ENCODE data around the gene KCNH6. TPM values are rescaled to one million over a fixed set of nuclear protein-coding genes. Genes with fewer than 3 reads are reported as not detected.

KCNH6 gene
- total RNA-seq, 2 donors from 2014 or later, result not detected

DNA sequence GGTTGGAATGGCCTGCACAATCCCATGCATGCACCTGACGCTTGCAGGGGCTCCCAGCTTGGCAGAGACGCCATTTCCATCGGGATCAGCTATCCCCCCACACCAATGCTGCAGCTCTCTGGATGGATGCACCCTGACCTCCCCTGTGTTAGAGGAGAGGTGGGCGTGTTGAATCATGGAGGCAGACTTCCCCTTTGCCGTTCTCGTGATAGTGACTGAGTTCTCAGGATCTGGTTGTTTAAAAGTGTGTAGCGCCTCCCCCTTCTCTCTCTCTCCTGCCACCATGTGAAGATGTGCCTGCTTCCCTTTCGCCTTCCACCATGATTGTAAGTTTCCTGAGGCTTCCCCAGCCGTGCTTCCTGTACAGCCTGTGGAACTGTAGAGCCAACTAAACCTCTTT lies 17.8 kb upstream of the KCNH6 start:
- Mint-ChIP-seq H3K9me3 (peaks cover 4 to 5% of the 10 kb centered on the region in 2 donors), H3K4me3 (no peak overlapping the region), H3K36me3 (ENCODE audit: insufficient read depth in 2 of 2) (peaks cover 2 to 4% of the 10 kb centered on the region in 2 donors), H3K27ac (no peak overlapping the region), H3K27me3 (ENCODE audit: low read depth) (peaks cover 43% of the 10 kb centered on the region), H3K4me1 (ENCODE audit: low read depth) (no peaks in the 10 kb centered on the region)
- DNase-seq (no peak), ATAC-seq (replicated peaks in 1 of 2) (no peak)

GRCh38 chr17:63506627-63507026 lies 16.5 kb upstream of the KCNH6 start:
- peaks cover 2 to 4% of the 10 kb centered on the region in 2 donors for H3K36me3 Mint-ChIP-seq (ENCODE audit: insufficient read depth in 2 of 2)

DNA sequence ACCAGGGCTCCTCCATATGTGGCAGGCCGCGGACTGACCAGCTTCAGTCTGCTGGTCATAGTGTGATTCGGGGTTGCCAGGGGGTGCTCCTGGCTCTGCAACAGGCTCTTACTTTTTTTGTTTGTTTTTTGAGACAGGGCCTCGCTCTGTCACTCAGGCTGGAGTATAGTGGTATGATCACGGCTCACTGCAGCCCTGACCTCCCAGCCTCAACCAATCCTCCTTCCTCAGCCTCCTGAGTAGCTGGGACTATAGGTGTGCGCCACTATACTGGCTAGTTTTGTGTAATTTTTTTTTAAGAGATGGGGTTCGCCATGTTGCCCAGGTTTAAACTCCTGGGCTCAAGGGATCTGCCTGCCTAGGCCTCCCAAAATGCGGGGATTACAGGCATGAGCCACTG lies 11.8 kb upstream of the KCNH6 start:
- Mint-ChIP-seq H3K27me3 (ENCODE audit: low read depth) (peaks cover 16% of the 10 kb centered on the region), H3K36me3 (ENCODE audit: insufficient read depth in 2 of 2) (no peaks in the 10 kb centered on the region), H3K27ac (no peak overlapping the region), H3K4me1 (ENCODE audit: low read depth) (peaks cover 9% of the 10 kb centered on the region), H3K9me3 (no peaks in the 10 kb centered on the region), H3K4me3 (no peak overlapping the region)
- DNase-seq, result no peak
- no peak for ATAC-seq (replicated peaks in 1 of 2)

More at GRCh38 chr17:63506627-63507026, 16.5 kb upstream of the KCNH6 start:
- ATAC-seq (replicated peaks in 1 of 2) (no peak), DNase-seq (no peak)
- Mint-ChIP-seq H3K27ac (no peak overlapping the region), H3K9me3 (peaks cover 4 to 5% of the 10 kb centered on the region in 2 donors), H3K27me3 (ENCODE audit: low read depth) (peaks cover 30% of the 10 kb centered on the region), H3K4me3 (no peak overlapping the region), H3K4me1 (ENCODE audit: low read depth) (no peaks in the 10 kb centered on the region)

GRCh38 chr17:63512388-63512787 lies 10.8 kb upstream of the KCNH6 start:
- no peak overlapping the region for H3K4me3 Mint-ChIP-seq
- no peaks in the 10 kb centered on the region for H3K36me3 Mint-ChIP-seq (ENCODE audit: insufficient read depth in 2 of 2)
- peaks cover 16% of the 10 kb centered on the region for H3K27me3 Mint-ChIP-seq (ENCODE audit: low read depth)
- DNase-seq (no peak), ATAC-seq (replicated peaks in 1 of 2) (no peak)
- no peak overlapping the region for H3K27ac Mint-ChIP-seq
- H3K4me1 Mint-ChIP-seq (ENCODE audit: low read depth), result peaks cover 18% of the 10 kb centered on the region
- H3K9me3 Mint-ChIP-seq, result no peaks in the 10 kb centered on the region

GRCh38 chr17:63512896-63513644 lies 10.1 kb upstream of the KCNH6 start:
- no peaks in the 10 kb centered on the region for H3K36me3 Mint-ChIP-seq (ENCODE audit: insufficient read depth in 2 of 2)
- DNase-seq, result no peak
- H3K4me3 Mint-ChIP-seq, result no peak overlapping the region
- H3K27me3 Mint-ChIP-seq (ENCODE audit: low read depth), result peaks cover 16% of the 10 kb centered on the region
- peaks cover 24% of the 10 kb centered on the region for H3K4me1 Mint-ChIP-seq (ENCODE audit: low read depth)
- H3K9me3 Mint-ChIP-seq, result no peaks in the 10 kb centered on the region
- ATAC-seq (replicated peaks in 1 of 2), result no peak
- no peak overlapping the region for H3K27ac Mint-ChIP-seq

GRCh38 chr17:63514477-63514876 lies 8.7 kb upstream of the KCNH6 start:
- DNase-seq (no peak), ATAC-seq (replicated peaks in 1 of 2) (no peak)
- Mint-ChIP-seq H3K4me1 (ENCODE audit: low read depth) (peaks cover 24% of the 10 kb centered on the region), H3K4me3 (no peak overlapping the region), H3K27me3 (ENCODE audit: low read depth) (peaks cover 21% of the 10 kb centered on the region), H3K36me3 (ENCODE audit: insufficient read depth in 2 of 2) (no peaks in the 10 kb centered on the region), H3K9me3 (no peaks in the 10 kb centered on the region), H3K27ac (no peak overlapping the region)

- H3K27me3 Mint-ChIP-seq (ENCODE audit: low read depth), result peaks cover 21% of the 10 kb centered on the region
- no peak overlapping the region for H3K27ac Mint-ChIP-seq
- no peaks in the 10 kb centered on the region for H3K9me3 Mint-ChIP-seq
- no peaks in the 10 kb centered on the region for H3K36me3 Mint-ChIP-seq (ENCODE audit: insufficient read depth in 2 of 2)
- DNase-seq, result no peak
- peaks cover 24% of the 10 kb centered on the region for H3K4me1 Mint-ChIP-seq (ENCODE audit: low read depth)
- no peak overlapping the region for H3K4me3 Mint-ChIP-seq
- ATAC-seq (replicated peaks in 1 of 2), result peak in 1 of 2 donors; percentile 14
Measured at GRCh38 chr17:63514974-63515373, 8.2 kb upstream of the KCNH6 start.

DNA sequence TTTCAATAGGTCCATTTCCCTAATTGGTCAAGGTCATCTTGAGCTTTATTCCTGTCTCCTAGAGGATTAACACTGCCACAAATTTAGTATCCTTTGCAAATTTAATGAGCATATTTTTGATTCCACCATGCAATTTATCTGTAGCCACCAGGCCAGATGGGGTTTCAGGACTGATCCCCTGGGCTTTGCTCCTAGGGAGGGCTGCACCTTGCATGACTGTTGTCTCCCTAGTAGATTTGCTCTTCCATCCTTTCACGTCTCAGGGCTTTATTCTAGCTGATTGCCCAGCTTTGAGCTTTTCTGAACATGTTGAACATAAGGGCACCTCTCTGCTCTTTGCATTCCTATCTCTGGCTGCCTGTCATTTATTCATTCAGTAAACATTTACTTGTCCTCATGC lies 7.7 kb upstream of the KCNH6 start:
- Mint-ChIP-seq H3K27me3 (ENCODE audit: low read depth) (peaks cover 21% of the 10 kb centered on the region), H3K27ac (no peak overlapping the region), H3K36me3 (ENCODE audit: insufficient read depth in 2 of 2) (no peaks in the 10 kb centered on the region), H3K4me3 (no peak overlapping the region), H3K4me1 (ENCODE audit: low read depth) (peaks cover 24% of the 10 kb centered on the region), H3K9me3 (no peaks in the 10 kb centered on the region)
- DNase-seq (no peak), ATAC-seq (replicated peaks in 1 of 2) (no peak)

DNA sequence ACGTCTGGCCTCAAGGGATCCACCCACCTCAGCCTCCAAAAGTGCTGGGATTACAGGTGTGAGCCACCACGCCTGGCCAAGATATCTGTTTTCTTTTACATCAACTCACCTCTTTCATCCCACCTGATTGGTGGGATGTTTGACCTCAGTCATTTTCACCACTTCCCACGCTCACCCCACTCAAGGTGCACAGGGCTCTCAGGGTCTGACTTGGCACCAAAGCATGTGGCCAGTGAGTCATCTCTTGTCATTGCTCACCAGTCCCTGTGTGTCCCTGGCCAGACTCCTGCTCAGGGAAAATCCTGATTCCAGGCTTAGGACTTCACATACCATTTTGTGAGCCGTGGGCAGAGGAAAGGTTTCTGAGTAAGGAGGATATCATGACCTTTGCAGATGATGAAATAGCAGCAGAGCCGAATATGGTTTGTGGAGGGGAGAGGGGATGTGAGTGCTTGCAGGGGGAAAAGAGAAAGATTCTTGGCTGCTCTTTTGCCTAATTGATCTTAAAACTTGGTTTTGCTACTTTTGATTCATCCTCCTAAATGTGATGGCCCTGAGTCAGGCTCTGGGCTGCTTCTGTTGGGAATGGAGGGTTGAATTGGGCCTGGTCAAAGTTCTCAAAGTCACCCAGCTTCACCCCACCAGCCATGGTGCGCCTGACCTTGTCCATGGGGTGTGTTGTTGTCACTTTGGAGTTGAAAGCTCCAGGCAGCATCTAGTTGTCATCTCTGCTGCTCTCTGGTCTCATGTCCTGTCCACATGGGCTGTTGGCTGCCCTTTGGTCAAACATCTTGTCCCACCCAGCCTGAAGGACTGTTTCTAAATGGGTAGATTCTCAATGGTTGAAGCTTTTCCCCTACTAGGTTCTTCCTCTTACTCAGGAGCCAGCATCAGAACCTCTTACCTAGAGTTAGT lies 6.0 kb upstream of the KCNH6 start:
- ATAC-seq (replicated peaks in 1 of 2), result peak; percentile 93 to 94
- H3K27ac Mint-ChIP-seq, result peak overlapping the region; percentile 64
- peaks cover 24% of the 10 kb centered on the region for H3K4me1 Mint-ChIP-seq (ENCODE audit: low read depth)
- H3K27me3 Mint-ChIP-seq (ENCODE audit: low read depth), result peaks cover 21% of the 10 kb centered on the region
- H3K9me3 Mint-ChIP-seq, result no peaks in the 10 kb centered on the region
- DNase-seq, result peak; percentile 70
- no peaks in the 10 kb centered on the region for H3K36me3 Mint-ChIP-seq (ENCODE audit: insufficient read depth in 2 of 2)
- peak overlapping the region in 1 of 2 donors; percentile 41 for H3K4me3 Mint-ChIP-seq

DNA sequence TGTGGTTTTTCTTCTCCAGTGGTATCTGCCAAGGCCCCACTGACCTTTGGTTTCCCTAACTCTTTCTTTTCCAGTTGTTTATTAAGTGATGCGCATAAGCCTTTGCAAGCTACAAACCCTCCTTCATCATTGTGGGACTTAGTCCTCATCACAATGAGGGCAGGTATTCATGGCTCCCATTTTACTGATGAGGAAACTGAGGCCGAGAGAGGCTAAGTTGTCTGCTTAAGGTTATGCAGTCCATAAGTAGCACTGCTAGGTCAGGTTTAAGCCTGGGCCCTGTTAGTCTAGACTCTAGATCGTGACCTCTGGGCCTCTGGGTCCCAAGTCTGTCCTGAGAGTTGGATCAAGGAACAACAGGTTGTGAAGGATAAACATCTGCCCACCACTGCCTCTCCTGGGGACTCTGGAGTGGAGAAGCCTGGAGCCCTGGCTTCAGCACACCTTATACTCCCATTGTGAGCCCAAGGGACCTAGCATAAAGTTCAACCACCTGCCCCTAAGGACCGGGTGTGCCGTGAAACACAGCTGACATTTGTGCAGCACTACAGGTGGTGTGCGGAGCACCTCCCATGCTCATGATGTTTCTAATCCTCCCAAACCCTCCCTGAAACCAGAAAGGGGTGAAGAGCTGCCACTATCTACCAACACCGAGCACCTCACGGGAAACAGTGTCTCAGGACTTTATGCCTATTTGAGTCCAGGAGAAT lies 5.2 kb upstream of the KCNH6 start:
- Mint-ChIP-seq H3K27me3 (ENCODE audit: low read depth) (peaks cover 21% of the 10 kb centered on the region), H3K4me1 (ENCODE audit: low read depth) (peaks cover 24% of the 10 kb centered on the region), H3K9me3 (no peaks in the 10 kb centered on the region), H3K4me3 (no peak overlapping the region), H3K27ac (no peak overlapping the region), H3K36me3 (ENCODE audit: insufficient read depth in 2 of 2) (no peaks in the 10 kb centered on the region)
- no peak for ATAC-seq (replicated peaks in 1 of 2)
- no peak for DNase-seq

GRCh38 chr17:63519116-63519881 lies 3.9 kb upstream of the KCNH6 start:
- Mint-ChIP-seq H3K36me3 (ENCODE audit: insufficient read depth in 2 of 2) (no peaks in the 10 kb centered on the region), H3K9me3 (no peaks in the 10 kb centered on the region), H3K27ac (no peak overlapping the region), H3K4me3 (no peak overlapping the region), H3K27me3 (ENCODE audit: low read depth) (peaks cover 25% of the 10 kb centered on the region), H3K4me1 (ENCODE audit: low read depth) (peaks cover 31% of the 10 kb centered on the region)
- ATAC-seq (replicated peaks in 1 of 2) (no peak), DNase-seq (no peak)

Data from activated T-cell treated with anti-CD3 and anti-CD28 coated beads, Interleukin-2, amount 50 U/mL, for 72 hours (primary cell).